Nephron progenitor cell (in vitro differentiated cells): ENCODE results near the gene LSS.
A peak's percentile ranks its signal among the peaks of the same experiment; 100 is the strongest.

ENCODE experiments used
- DNase-seq: peaks from one replicate; pipeline ENCODE4 v3.0.0; 2021
- H3K27ac Mint-ChIP-seq: 2 replicates; pipeline ENCODE4 v1.8.0; 2021; ENCODE audit warnings: mild to moderate bottlenecking, moderate library complexity, mixed read lengths
- H3K27me3 Mint-ChIP-seq: 2 replicates; pipeline ENCODE4 v1.8.0; 2021; ENCODE audit warnings: mild to moderate bottlenecking, low read depth, mixed read lengths; ENCODE audit not compliant: poor library complexity
- H3K36me3 Mint-ChIP-seq: 2 replicates; pipeline ENCODE4 v1.8.0; 2021; ENCODE audit warnings: low read depth, mixed read lengths
- H3K4me1 Mint-ChIP-seq: 2 replicates; pipeline ENCODE4 v1.8.0; 2021; ENCODE audit warnings: mixed read lengths
- H3K4me3 Mint-ChIP-seq: 2 replicates; pipeline ENCODE4 v1.8.0; 2021; ENCODE audit warnings: mild to moderate bottlenecking, moderate library complexity, mixed read lengths
- H3K9me3 Mint-ChIP-seq: 2 replicates; pipeline ENCODE4 v1.8.0; 2021; ENCODE audit warnings: mild to moderate bottlenecking, moderate library complexity, mixed read lengths
- TF ChIP-seq, protein P1 (sequence below): fragments of 200-600 bp; sonication (generic); IDR thresholded peaks from 2 replicates; pipeline ENCODE4 v1.5.0; 2021; ENCODE audit warnings: antibody characterized with exemption

The LSS gene

DNA sequence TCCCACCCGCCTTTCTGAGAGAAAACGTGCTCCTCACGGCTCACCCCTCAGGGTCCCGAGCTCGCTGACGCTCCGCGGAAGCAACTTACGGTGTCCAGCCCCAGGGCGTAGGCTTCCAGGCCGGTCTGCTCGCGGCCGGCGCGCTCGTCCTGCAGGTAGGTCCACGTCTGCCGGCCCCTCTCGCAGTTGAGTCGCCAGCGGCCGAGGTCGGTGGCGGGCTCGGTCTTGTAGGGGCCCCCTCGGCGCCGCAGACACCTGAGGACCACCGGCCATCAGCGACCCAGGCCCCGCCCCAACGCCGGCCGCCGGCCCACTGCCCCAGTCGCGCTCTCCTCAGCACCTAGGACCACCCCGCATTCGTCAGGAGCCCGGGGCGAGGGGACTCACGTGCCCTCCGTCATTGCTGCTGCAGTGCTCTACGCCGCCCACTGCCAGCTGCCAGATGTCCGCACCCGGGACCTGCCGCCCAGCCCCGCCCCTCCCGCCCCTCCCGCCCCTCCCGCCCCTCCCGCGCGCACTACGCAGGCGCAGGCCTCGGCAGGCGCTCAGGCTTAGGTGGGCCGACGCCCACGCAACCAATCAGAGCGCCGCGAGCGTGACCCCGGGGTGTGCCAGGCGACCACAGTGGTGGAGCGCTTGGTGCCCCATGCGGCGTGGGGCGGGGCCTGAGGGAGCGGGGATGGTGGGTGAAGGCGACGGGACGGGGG lies at the start of gene LSS:
LSS (minus strand) TSS at position 430 of the 707 bp plus-strand sequence; CDS start at position 401, 29 bp downstream.
- Mint-ChIP-seq H3K4me3 (peak within 1 kb of the TSS; percentile 89), H3K4me1 (peaks cover 56% of the 10 kb centered on the region), H3K36me3 (peaks cover 71% of the 10 kb centered on the region), H3K27ac (peak within 1 kb of the TSS; percentile 93), H3K9me3 (peaks cover 65% of the 10 kb centered on the region), H3K27me3 (no peaks in the 10 kb centered on the region)
- DNase-seq = peak; percentile 98
- TF ChIP-seq, protein P1, sequence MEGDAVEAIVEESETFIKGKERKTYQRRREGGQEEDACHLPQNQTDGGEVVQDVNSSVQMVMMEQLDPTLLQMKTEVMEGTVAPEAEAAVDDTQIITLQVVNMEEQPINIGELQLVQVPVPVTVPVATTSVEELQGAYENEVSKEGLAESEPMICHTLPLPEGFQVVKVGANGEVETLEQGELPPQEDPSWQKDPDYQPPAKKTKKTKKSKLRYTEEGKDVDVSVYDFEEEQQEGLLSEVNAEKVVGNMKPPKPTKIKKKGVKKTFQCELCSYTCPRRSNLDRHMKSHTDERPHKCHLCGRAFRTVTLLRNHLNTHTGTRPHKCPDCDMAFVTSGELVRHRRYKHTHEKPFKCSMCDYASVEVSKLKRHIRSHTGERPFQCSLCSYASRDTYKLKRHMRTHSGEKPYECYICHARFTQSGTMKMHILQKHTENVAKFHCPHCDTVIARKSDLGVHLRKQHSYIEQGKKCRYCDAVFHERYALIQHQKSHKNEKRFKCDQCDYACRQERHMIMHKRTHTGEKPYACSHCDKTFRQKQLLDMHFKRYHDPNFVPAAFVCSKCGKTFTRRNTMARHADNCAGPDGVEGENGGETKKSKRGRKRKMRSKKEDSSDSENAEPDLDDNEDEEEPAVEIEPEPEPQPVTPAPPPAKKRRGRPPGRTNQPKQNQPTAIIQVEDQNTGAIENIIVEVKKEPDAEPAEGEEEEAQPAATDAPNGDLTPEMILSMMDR = no peak

GRCh38 chr21:46274797-46275390 lies 46.3 kb upstream of the LSS start:
- no peaks in the 10 kb centered on the region for H3K9me3 Mint-ChIP-seq
- no peak for DNase-seq
- no peak overlapping the region for H3K4me3 Mint-ChIP-seq
- TF ChIP-seq, protein P1 = no peak
- no peaks in the 10 kb centered on the region for H3K4me1 Mint-ChIP-seq
- H3K27me3 Mint-ChIP-seq = no peaks in the 10 kb centered on the region
- peaks cover 70% of the 10 kb centered on the region for H3K36me3 Mint-ChIP-seq
- no peak overlapping the region for H3K27ac Mint-ChIP-seq

GRCh38 chr21:46273341-46273740 lies 44.8 kb upstream of the LSS start:
- H3K4me3 Mint-ChIP-seq = no peak overlapping the region
- no peaks in the 10 kb centered on the region for H3K4me1 Mint-ChIP-seq
- DNase-seq = no peak
- no peaks in the 10 kb centered on the region for H3K9me3 Mint-ChIP-seq
- TF ChIP-seq, protein P1 = no peak
- no peaks in the 10 kb centered on the region for H3K27me3 Mint-ChIP-seq
- H3K27ac Mint-ChIP-seq = no peak overlapping the region
- H3K36me3 Mint-ChIP-seq = peaks cover 66% of the 10 kb centered on the region

- Mint-ChIP-seq H3K27ac (no peak overlapping the region), H3K4me1 (no peaks in the 10 kb centered on the region), H3K27me3 (no peaks in the 10 kb centered on the region), H3K4me3 (no peak overlapping the region), H3K9me3 (no peaks in the 10 kb centered on the region), H3K36me3 (peaks cover 64% of the 10 kb centered on the region)
- TF ChIP-seq, protein P1 = no peak
- no peak for DNase-seq
Observed at GRCh38 chr21:46269466-46269865, 40.9 kb upstream of the LSS start.

- Mint-ChIP-seq H3K4me3 (no peak overlapping the region), H3K9me3 (no peaks in the 10 kb centered on the region), H3K27ac (peak overlapping the region; percentile 77), H3K4me1 (no peaks in the 10 kb centered on the region), H3K27me3 (no peaks in the 10 kb centered on the region), H3K36me3 (peaks cover 59% of the 10 kb centered on the region)
- no peak for DNase-seq
- TF ChIP-seq, protein P1 = no peak
Observed at GRCh38 chr21:46268371-46268770, 39.8 kb upstream of the LSS start.

GRCh38 chr21:46266946-46267345 lies 38.4 kb upstream of the LSS start:
- Mint-ChIP-seq H3K4me3 (no peak overlapping the region), H3K27me3 (peaks cover 4% of the 10 kb centered on the region), H3K36me3 (peaks cover 57% of the 10 kb centered on the region), H3K27ac (peak overlapping the region; percentile 74), H3K4me1 (no peaks in the 10 kb centered on the region), H3K9me3 (no peaks in the 10 kb centered on the region)
- TF ChIP-seq, protein P1 = no peak
- no peak for DNase-seq
